Measurements from ENCODE around the gene IRF2BP2. TPM values are rescaled to one million over a fixed set of nuclear protein-coding genes. Genes with fewer than 3 reads are reported as not detected.

IRF2BP2 gene
- polyA plus RNA-seq, 2 of the 4 experiments (the other 2 are of a cell fraction), result 38.2 to 53.5 TPM

DNA sequence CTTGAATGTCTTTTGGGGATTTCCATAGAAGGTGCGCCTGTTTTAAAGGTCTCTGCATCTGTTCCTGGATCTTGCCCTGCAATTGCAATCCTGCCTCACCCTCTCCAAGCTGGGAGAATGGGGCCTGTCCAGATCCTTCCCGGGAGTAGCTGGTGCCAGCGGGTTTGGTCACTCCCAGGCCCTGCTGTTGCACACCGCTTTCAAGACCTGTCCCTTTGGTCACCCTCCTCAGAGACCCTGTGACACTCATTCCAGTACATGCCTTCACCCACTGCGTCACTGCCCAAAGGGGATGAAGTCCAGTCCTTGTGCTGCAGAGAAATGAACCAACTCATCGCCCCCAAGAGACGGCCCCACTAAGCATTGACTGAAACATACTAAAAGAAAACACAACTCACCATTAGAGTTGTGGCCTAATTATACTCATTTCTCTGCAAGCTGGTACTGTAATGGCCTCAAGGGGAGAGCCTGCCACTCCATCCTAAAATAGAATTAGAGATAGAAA, 1.9 kb upstream of the IRF2BP2 start:
- 0 out of 3 replicates have a peak overlapping the region, but pooled peaks have one; percentile 64 for H3K4me3 ChIP-seq
- ATAC-seq (0 out of 6 replicates have a peak, but pooled peaks of 1 of the 2 experiments have one; percentile 0), FAIRE-seq (no peak), DNase-seq (ENCODE audit: low read depth in 1 of 2, low spot score in 1 of 2) (peak in 1 of 2 experiments; percentile 66)
- H3K4me1 ChIP-seq, result peaks cover 52% of the 10 kb centered on the region
- H3K9me3 ChIP-seq, result no peaks in the 10 kb centered on the region
- peak overlapping the region; percentile 98 for H3K4me2 ChIP-seq
- no peak for TF ChIP-seq CEBPB (IDR thresholded peaks at IDR 0.05)
- TF ChIP-seq FOSB (CRISPR knock-in tag; IDR thresholded peaks at IDR 0.05), result peak; percentile 36; the same call in 1 of the 2 replicates
- TF ChIP-seq TFCP2L1 (CRISPR knock-in tag; IDR thresholded peaks at IDR 0.05), result peak; percentile 51; the same call in 1 of the 2 replicates
- TF ChIP-seq HEYL (CRISPR knock-in tag; IDR thresholded peaks at IDR 0.05), result 0 out of 2 replicates have a peak, but pooled peaks have one; percentile 14
- TF ChIP-seq, protein P1, sequence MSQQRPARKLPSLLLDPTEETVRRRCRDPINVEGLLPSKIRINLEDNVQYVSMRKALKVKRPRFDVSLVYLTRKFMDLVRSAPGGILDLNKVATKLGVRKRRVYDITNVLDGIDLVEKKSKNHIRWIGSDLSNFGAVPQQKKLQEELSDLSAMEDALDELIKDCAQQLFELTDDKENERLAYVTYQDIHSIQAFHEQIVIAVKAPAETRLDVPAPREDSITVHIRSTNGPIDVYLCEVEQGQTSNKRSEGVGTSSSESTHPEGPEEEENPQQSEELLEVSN (IDR thresholded peaks at IDR 0.05; ENCODE audit: borderline replicate concordance, low read depth), result no peak
- no peak for TF ChIP-seq NR3C1 (IDR thresholded peaks at IDR 0.05)
- no peak for TF ChIP-seq NPAS2 (CRISPR knock-in tag; IDR thresholded peaks at IDR 0.05; ENCODE audit: borderline replicate concordance)
- peak; percentile 70 for TF ChIP-seq TP53 (CRISPR knock-in tag; IDR thresholded peaks at IDR 0.05)
- peak; percentile 52 for TF ChIP-seq HOXB13 (CRISPR knock-in tag; IDR thresholded peaks at IDR 0.05; ENCODE audit: low read depth)
- TF ChIP-seq, protein P2, sequence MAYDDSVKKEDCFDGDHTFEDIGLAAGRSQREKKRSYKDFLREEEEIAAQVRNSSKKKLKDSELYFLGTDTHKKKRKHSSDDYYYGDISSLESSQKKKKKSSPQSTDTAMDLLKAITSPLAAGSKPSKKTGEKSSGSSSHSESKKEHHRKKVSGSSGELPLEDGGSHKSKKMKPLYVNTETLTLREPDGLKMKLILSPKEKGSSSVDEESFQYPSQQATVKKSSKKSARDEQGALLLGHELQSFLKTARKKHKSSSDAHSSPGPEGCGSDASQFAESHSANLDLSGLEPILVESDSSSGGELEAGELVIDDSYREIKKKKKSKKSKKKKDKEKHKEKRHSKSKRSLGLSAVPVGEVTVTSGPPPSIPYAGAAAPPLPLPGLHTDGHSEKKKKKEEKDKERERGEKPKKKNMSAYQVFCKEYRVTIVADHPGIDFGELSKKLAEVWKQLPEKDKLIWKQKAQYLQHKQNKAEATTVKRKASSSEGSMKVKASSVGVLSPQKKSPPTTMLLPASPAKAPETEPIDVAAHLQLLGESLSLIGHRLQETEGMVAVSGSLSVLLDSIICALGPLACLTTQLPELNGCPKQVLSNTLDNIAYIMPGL (CRISPR knock-in tag; IDR thresholded peaks at IDR 0.05; ENCODE audit: borderline replicate concordance), result 0 out of 2 replicates have a peak, but pooled peaks have one; percentile 52
- TF ChIP-seq HOXB5 (CRISPR knock-in tag; IDR thresholded peaks at IDR 0.05), result peak; percentile 0; the same call in 1 of the 2 replicates
- peak; percentile 25; the same call in 1 of the 2 replicates for TF ChIP-seq POLR2A (IDR thresholded peaks at IDR 0.05; ENCODE audit: low read length)
- ChIA-PET POLR2A (interaction anchor here (0.6 to 6.2 kb wide), 35 partner anchors 11 to 892 kb away, joined by 3 to 171 read pairs (median 7); partner anchors contain the start of gene B3GALNT2), CTCF (interaction anchor here (0.5 to 6.1 kb wide), 28 partner anchors 8 to 481 kb away, joined by 3 to 49 read pairs (median 4); no protein-coding TSS in a partner anchor)
- H3K27ac ChIP-seq, result peak overlapping the region; percentile 96
- 46% methylated on average over 7 of the region's 7 CpGs for WGBS (ENCODE audit: missing lambda C conversion rate)

GRCh38 chr1:234611225-234611846, 1.4 kb upstream of the IRF2BP2 start:
- no peaks in the 10 kb centered on the region for H3K9me3 ChIP-seq
- peak overlapping the region; percentile 64 for H3K4me3 ChIP-seq
- DNase-seq (ENCODE audit: low read depth in 1 of 2, low spot score in 1 of 2) (peak; percentile 71 to 92), ATAC-seq (peak; percentile 31 to 55), FAIRE-seq (no peak)
- 9% methylated on average over 12 of the region's 22 CpGs for WGBS (ENCODE audit: missing lambda C conversion rate)
- H3K4me1 ChIP-seq, result peaks cover 46% of the 10 kb centered on the region
- H3K27ac ChIP-seq, result peak overlapping the region; percentile 96
- ChIA-PET CTCF (interaction anchor here (0.6 to 6.1 kb wide), 22 partner anchors 9 to 482 kb away, joined by 3 to 49 read pairs (median 4); no protein-coding TSS in a partner anchor), POLR2A (interaction anchor here (0.6 to 6.2 kb wide), 37 partner anchors 10 to 893 kb away, joined by 3 to 171 read pairs (median 6); partner anchors contain the start of gene B3GALNT2)
- peak overlapping the region; percentile 98 for H3K4me2 ChIP-seq
- TF ChIP-seq JUN (IDR thresholded peaks at IDR 0.05) (peak in 1 of 2 experiments; percentile 87; a peak in 3 of 5 replicates), REST (IDR thresholded peaks at IDR 0.05) (0 out of 2 replicates have a peak, but pooled peaks have one; percentile 0), KDM5A (IDR thresholded peaks at IDR 0.05) (no peak), HEYL (CRISPR knock-in tag; IDR thresholded peaks at IDR 0.05) (peak; percentile 50; the same call in 1 of the 2 replicates), HOXA7 (CRISPR knock-in tag; IDR thresholded peaks at IDR 0.05) (peak; percentile 42; the same call in 1 of the 2 replicates), MAFK (IDR thresholded peaks at IDR 0.05; ENCODE audit: partially characterized antibody) (no peak), TFCP2L1 (CRISPR knock-in tag; IDR thresholded peaks at IDR 0.05) (peak; percentile 79; the same call in 1 of the 2 replicates), SMC3 (IDR thresholded peaks at IDR 0.05) (peak; percentile 45; the same call in 2 of the 3 replicates), RAD21 (conservative IDR thresholded peaks at IDR 0.05 in 1 of 2, IDR thresholded peaks at IDR 0.05 in 1 of 2) (peak; percentile 36 to 42; a peak in 3 of 5 replicates), EP300 (IDR thresholded peaks at IDR 0.05) (no peak), GATA3 (IDR thresholded peaks at IDR 0.05; ENCODE audit: borderline replicate concordance) (0 out of 2 replicates have a peak, but pooled peaks have one; percentile 3)
- TF ChIP-seq, protein P2 (CRISPR knock-in tag; IDR thresholded peaks at IDR 0.05; ENCODE audit: borderline replicate concordance), result no peak
- TF ChIP-seq, protein P3, sequence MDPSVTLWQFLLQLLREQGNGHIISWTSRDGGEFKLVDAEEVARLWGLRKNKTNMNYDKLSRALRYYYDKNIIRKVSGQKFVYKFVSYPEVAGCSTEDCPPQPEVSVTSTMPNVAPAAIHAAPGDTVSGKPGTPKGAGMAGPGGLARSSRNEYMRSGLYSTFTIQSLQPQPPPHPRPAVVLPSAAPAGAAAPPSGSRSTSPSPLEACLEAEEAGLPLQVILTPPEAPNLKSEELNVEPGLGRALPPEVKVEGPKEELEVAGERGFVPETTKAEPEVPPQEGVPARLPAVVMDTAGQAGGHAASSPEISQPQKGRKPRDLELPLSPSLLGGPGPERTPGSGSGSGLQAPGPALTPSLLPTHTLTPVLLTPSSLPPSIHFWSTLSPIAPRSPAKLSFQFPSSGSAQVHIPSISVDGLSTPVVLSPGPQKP (IDR thresholded peaks at IDR 0.05; ENCODE audit: low read depth, low read length), result no peak
- TF ChIP-seq, protein P4, sequence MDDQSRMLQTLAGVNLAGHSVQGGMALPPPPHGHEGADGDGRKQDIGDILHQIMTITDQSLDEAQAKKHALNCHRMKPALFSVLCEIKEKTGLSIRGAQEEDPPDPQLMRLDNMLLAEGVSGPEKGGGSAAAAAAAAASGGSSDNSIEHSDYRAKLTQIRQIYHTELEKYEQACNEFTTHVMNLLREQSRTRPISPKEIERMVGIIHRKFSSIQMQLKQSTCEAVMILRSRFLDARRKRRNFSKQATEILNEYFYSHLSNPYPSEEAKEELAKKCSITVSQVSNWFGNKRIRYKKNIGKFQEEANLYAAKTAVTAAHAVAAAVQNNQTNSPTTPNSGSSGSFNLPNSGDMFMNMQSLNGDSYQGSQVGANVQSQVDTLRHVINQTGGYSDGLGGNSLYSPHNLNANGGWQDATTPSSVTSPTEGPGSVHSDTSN (IDR thresholded peaks at IDR 0.05), result no peak

All from A549 (cell line).